HCT116 (cell line): ENCODE measurements around the gene KIAA1328. TPM values are rescaled to one million over a fixed set of nuclear protein-coding genes. Genes with fewer than 3 reads are reported as not detected.

ENCODE experiments used
- ATAC-seq: fragments of 200-7000 bp; cut with Tn5 transposase; 2 replicates; pipeline ENCODE4 v1.9.1; 2020; ENCODE audit warnings: mild to moderate bottlenecking, moderate library complexity
- BruUV-seq: library from RNA; stranded (reverse); fragments of 400-500 nt; replicated peaks from 2 replicates; lab custom pipeline; 2021; lab: Mats Ljungman, UMichigan
- CTCF ChIA-PET: fragments of 300-600 bp; sonication (Branson Sonifier 250); formaldehyde crosslinking; loops from one replicate; lab custom pipeline; 2021; ENCODE audit warnings: antibody characterized with exemption; lab: Charles Lee
- POLR2A ChIA-PET: fragments of 300-600, 350-600 bp; sonication (Branson Sonifier 250); formaldehyde crosslinking; loops from one replicate; lab custom pipeline; 2021; ENCODE audit warnings: antibody characterized with exemption; lab: Charles Lee
- RAD21 ChIA-PET, 2 experiments: fragments of 300-600 bp; sonication (Branson Sonifier 250); formaldehyde crosslinking; loops; one replicate each; lab custom pipeline; 2023; ENCODE audit warnings: low total read pairs in 2 of 2; ENCODE audit not compliant: uncharacterized antibody in 2 of 2, unreplicated experiment in 2 of 2, low non-redundant PET in 1 of 2; lab: Charles Lee
- DNase-seq: peaks from one replicate; pipeline ENCODE4 v3.0.0-alpha.2; 2010; ENCODE audit warnings: low read depth, low spot score
- H2AFZ ChIP-seq: fragments of 200-600 bp; shearing (Covaris generic), sonication (generic); 2 replicates; pipeline ENCODE4 v1.6.1; 2017; ENCODE audit warnings: low read depth, mixed run types, mixed read lengths, antibody characterized with exemption, low read length; ENCODE audit not compliant: poor library complexity, severe bottlenecking
- H3K27ac ChIP-seq: 2 replicates; pipeline ENCODE4 v1.5.1; 2012; ENCODE audit warnings: low read depth, low read length
- H3K27me3 ChIP-seq: fragments of 200-600 bp; sonication (generic); 2 replicates; pipeline ENCODE4 v1.6.1; 2016; ENCODE audit warnings: mixed run types, low read length, mixed read lengths; ENCODE audit not compliant: insufficient read depth
- H3K36me3 ChIP-seq, 2 experiments: fragments of 200-500 bp in 1 of 2; fragments of 200-600 bp in 1 of 2; sonication (Bioruptor generic) in 1 of 2; sonication (generic) in 1 of 2; 2 replicates each; pipeline versions ENCODE4 v1.5.1 to v1.6.1; 2014 to 2016; ENCODE audit warnings: low read length in 2 of 2, inconsistent platforms in 1 of 2, mixed read lengths in 1 of 2, mixed run types in 1 of 2; ENCODE audit not compliant: insufficient read depth in 2 of 2, control insufficient read depth in 1 of 2
- H3K4me1 ChIP-seq, 2 experiments: fragments of 200-600 bp in 1 of 2; sonication (generic) in 1 of 2; 2 replicates each; pipeline versions ENCODE4 v1.5.1 to v1.6.1; 2012 to 2017; ENCODE audit warnings: low read length in 2 of 2, inconsistent platforms in 1 of 2, mild to moderate bottlenecking in 1 of 2, mixed read lengths in 1 of 2, mixed run types in 1 of 2, moderate library complexity in 1 of 2; ENCODE audit not compliant: insufficient read depth in 2 of 2, control insufficient read depth in 1 of 2
- H3K4me2 ChIP-seq: fragments of 200-600 bp; sonication (generic); 2 replicates; pipeline ENCODE4 v1.6.1; 2017; ENCODE audit warnings: mixed run types, low read length, mixed read lengths
- H3K4me3 ChIP-seq, 2 experiments: fragments of 200-600 bp in 1 of 2; sonication (generic) in 1 of 2; replicated peaks in 1 of 2; 2 replicates each; pipeline ENCODE4 v1.5.1; 2011 to 2016; ENCODE audit warnings: low read length in 2 of 2, control low read depth in 1 of 2, low read depth in 1 of 2, mild to moderate bottlenecking in 1 of 2, mixed read lengths in 1 of 2, mixed run types in 1 of 2
- H3K79me2 ChIP-seq: fragments of 200-600 bp; sonication (generic); 2 replicates; pipeline ENCODE4 v1.6.1; 2017; ENCODE audit warnings: mild to moderate bottlenecking, mixed run types, low read length, moderate library complexity, mixed read lengths; ENCODE audit not compliant: insufficient read depth
- H3K9ac ChIP-seq: fragments of 200-600 bp; sonication (generic); 2 replicates; pipeline ENCODE4 v1.6.1; 2016; ENCODE audit warnings: low read length, mixed read lengths
- H3K9me2 ChIP-seq: fragments of 200-600 bp; sonication (generic), shearing (Covaris generic); 2 replicates; pipeline ENCODE4 v1.6.1; 2017; ENCODE audit warnings: mixed run types, mild to moderate bottlenecking, moderate library complexity; ENCODE audit not compliant: insufficient read depth
- H3K9me3 ChIP-seq, 2 experiments: fragments of 200-500 bp in 1 of 2; fragments of 200-600 bp in 1 of 2; sonication (Bioruptor generic) in 1 of 2; sonication (generic) in 1 of 2; 2 replicates each; pipeline ENCODE4 v1.6.1; 2014 to 2017; ENCODE audit warnings: low read length in 2 of 2, mixed read lengths in 2 of 2, inconsistent platforms in 1 of 2, low read depth in 1 of 2, mild to moderate bottlenecking in 1 of 2, mixed run types in 1 of 2, moderate library complexity in 1 of 2; ENCODE audit not compliant: control insufficient read depth in 1 of 2, insufficient read depth in 1 of 2
- H4K20me1 ChIP-seq: fragments of 200-600 bp; sonication (generic), shearing (Covaris generic); 2 replicates; pipeline ENCODE4 v1.6.1; 2017; ENCODE audit warnings: mixed run types, mild to moderate bottlenecking, moderate library complexity; ENCODE audit not compliant: insufficient read depth
- CBX3 ChIP-seq: IDR thresholded peaks from 2 replicates; pipeline ENCODE4 v1.6.1; 2012; ENCODE audit warnings: low read depth
- EGR1 ChIP-seq: IDR thresholded peaks from 2 replicates; pipeline ENCODE4 v1.6.1; 2012; ENCODE audit warnings: low read depth
- JUND ChIP-seq: IDR thresholded peaks from 2 replicates; pipeline ENCODE4 v1.6.1; 2012
- POLR2A ChIP-seq: IDR thresholded peaks from 2 replicates; pipeline ENCODE4 v1.7.0; 2011; ENCODE audit warnings: borderline replicate concordance; ENCODE audit not compliant: insufficient read depth, insufficient read length; ENCODE audit errors: extremely low read depth
- POLR2AphosphoS5 ChIP-seq: IDR thresholded peaks from 2 replicates; pipeline ENCODE4 v1.6.1; 2011; ENCODE audit warnings: mild to moderate bottlenecking, low read depth, low read length, moderate library complexity
- SIN3A ChIP-seq: IDR thresholded peaks from 2 replicates; pipeline ENCODE4 v1.6.1; 2012; ENCODE audit warnings: low read depth
- SRF ChIP-seq: IDR thresholded peaks from 2 replicates; pipeline ENCODE4 v1.6.1; 2012; ENCODE audit warnings: low read depth
- ZFX ChIP-seq: fragments of 450-650 bp; IDR thresholded peaks from 2 replicates; pipeline ENCODE4 v1.6.1; 2017
- intact Hi-C: fragments of 100-400 bp; cut with micrococcal nuclease; formaldehyde crosslinking; loops from 2 replicates; pipeline ENCODE4 v1.10.0; 2022
- total RNA-seq: library from RNA; stranded (reverse); gene quantifications from one replicate; pipeline ENCODE4 v1.2.1, GENCODE V29; 2021; ENCODE audit not compliant: unreplicated experiment
- TF ChIP-seq, protein P1 (sequence below), 3 experiments: fragments of 200-600 bp in 1 of 3; sonication (generic) in 1 of 3; IDR thresholded peaks in 2 of 3; conservative IDR thresholded peaks in 1 of 3; 2 replicates each; pipeline ENCODE4 v1.5.1; 2012 to 2017; ENCODE audit warnings: low read depth in 2 of 3, low read length in 2 of 3, antibody characterized with exemption in 1 of 3, borderline replicate concordance in 1 of 3, control low read depth in 1 of 3, mild to moderate bottlenecking in 1 of 3, mixed read lengths in 1 of 3, mixed run types in 1 of 3, moderate library complexity in 1 of 3; ENCODE audit not compliant: insufficient read depth in 1 of 3
- TF ChIP-seq, protein P2 (sequence below): IDR thresholded peaks from 2 replicates; pipeline ENCODE4 v1.6.1; 2012

The KIAA1328 gene
- total RNA-seq, 1 experiment from 2014 or later, result 5.2 TPM

DNA sequence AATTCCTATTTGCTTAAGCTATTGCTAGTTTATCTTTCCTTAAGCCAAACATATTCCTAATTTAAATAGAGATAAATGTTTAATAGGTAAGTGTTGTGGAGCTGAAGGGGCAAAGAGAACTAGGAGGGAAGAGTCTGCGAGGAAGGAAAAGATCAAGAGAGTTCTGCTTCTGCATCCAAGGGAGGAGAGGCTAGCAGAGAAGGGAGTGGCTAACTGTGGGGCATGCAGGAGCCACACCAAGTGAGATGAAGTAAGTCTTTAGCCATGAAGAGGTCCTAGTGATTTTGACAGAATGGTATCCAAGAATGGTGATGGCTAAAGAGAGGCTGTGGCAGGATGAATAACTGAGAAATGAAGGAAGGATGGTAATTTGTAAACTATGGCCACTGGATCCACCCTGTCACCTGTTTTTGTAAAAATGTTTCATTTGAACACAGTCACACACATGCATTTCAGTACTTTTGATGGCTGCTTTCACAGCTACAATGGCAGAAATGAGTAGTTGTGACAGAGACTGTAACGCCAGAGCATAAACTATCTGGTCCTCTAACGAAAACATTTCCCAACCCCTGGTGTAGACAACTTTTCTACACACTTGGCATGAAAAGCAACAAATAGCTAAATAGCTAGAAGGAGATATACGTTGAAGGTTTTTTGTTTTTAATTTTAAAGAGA lies 15.7 kb upstream of the KIAA1328 start:
- Histone ChIP-seq H3K79me2 (no peaks in the 10 kb centered on the region; the same call in 1 of the 2 replicates), H3K36me3 (peaks cover 5 to 6% of the 10 kb centered on the region in 2 experiments; a peak in 2 of 4 replicates), H3K27me3 (no peaks in the 10 kb centered on the region), H4K20me1 (no peaks in the 10 kb centered on the region), H3K4me1 (no peaks in the 10 kb centered on the region), H3K4me2 (no peak overlapping the region), H3K9ac (no peak overlapping the region), H3K9me3 (no peaks in the 10 kb centered on the region), H3K4me3 (no peak overlapping the region), H2AFZ (no peak overlapping the region), H3K27ac (no peak overlapping the region), H3K9me2 (no peaks in the 10 kb centered on the region)
- no peak for DNase-seq
- ChIA-PET CTCF (no interaction called here), POLR2A (no interaction called here), RAD21 (no interaction called here)
- BruUV-seq, result no TSS peak
- no peak for TF ChIP-seq ZFX
- TF ChIP-seq JUND, result no peak
- TF ChIP-seq CBX3, result no peak
- no peak for TF ChIP-seq POLR2AphosphoS5
- no peak for TF ChIP-seq SRF
- TF ChIP-seq, protein P1, sequence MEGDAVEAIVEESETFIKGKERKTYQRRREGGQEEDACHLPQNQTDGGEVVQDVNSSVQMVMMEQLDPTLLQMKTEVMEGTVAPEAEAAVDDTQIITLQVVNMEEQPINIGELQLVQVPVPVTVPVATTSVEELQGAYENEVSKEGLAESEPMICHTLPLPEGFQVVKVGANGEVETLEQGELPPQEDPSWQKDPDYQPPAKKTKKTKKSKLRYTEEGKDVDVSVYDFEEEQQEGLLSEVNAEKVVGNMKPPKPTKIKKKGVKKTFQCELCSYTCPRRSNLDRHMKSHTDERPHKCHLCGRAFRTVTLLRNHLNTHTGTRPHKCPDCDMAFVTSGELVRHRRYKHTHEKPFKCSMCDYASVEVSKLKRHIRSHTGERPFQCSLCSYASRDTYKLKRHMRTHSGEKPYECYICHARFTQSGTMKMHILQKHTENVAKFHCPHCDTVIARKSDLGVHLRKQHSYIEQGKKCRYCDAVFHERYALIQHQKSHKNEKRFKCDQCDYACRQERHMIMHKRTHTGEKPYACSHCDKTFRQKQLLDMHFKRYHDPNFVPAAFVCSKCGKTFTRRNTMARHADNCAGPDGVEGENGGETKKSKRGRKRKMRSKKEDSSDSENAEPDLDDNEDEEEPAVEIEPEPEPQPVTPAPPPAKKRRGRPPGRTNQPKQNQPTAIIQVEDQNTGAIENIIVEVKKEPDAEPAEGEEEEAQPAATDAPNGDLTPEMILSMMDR (IDR thresholded peaks at IDR 0.05 in 2 of 3, conservative IDR thresholded peaks at IDR 0.05 in 1 of 3; ENCODE audit: borderline replicate concordance in 1 of 3, insufficient read depth in 1 of 3, low read depth in 2 of 3, low read length in 2 of 3), result no peak
- intact Hi-C loops, result no loop called here
- no peak for ATAC-seq

DNA sequence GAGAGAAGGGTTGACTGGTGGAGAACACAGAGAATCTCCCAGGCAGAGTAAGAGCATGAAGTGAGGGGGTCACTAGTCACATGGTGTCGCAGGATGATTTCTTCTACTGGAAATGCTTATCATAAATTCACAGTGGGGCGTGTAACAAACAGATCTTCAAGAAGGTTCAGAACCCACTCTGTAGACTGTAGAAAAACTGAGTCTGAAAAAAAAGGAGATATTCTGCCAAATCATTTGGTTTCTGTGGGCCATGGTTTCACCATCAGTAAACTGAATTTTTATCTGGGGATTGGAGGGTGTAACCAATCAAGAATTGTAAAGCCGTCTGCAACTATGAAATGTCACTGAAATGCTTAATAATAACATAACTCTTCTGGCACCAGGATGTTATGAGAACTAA lies 15.1 kb upstream of the KIAA1328 start:
- ChIA-PET POLR2A (no interaction called here), RAD21 (no interaction called here), CTCF (no interaction called here)
- Histone ChIP-seq H3K27me3 (no peaks in the 10 kb centered on the region), H3K4me3 (no peak overlapping the region), H3K79me2 (no peaks in the 10 kb centered on the region; the same call in none of the 2 replicates), H3K9ac (no peak overlapping the region), H3K9me2 (no peaks in the 10 kb centered on the region), H3K4me2 (no peak overlapping the region), H3K4me1 (no peaks in the 10 kb centered on the region), H2AFZ (no peak overlapping the region), H3K9me3 (no peaks in the 10 kb centered on the region), H4K20me1 (no peaks in the 10 kb centered on the region), H3K36me3 (peaks cover 5 to 6% of the 10 kb centered on the region in 2 experiments; a peak in 2 of 4 replicates), H3K27ac (no peak overlapping the region)
- no peak for TF ChIP-seq CBX3
- TF ChIP-seq SIN3A, result no peak
- no peak for TF ChIP-seq EGR1
- TF ChIP-seq POLR2A, result no peak
- TF ChIP-seq, protein P2, sequence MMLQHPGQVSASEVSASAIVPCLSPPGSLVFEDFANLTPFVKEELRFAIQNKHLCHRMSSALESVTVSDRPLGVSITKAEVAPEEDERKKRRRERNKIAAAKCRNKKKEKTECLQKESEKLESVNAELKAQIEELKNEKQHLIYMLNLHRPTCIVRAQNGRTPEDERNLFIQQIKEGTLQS, result no peak
- ATAC-seq (no peak), DNase-seq (no peak)
- no TSS peak for BruUV-seq
- intact Hi-C loops, result no loop called here
